ENCODE data around the gene EEF1G. TPM values are rescaled to one million over a fixed set of nuclear protein-coding genes. Genes with fewer than 3 reads are reported as not detected.
A peak's percentile ranks its signal among the peaks of the same experiment; 100 is the strongest.

EEF1G gene
- total and polyA plus RNA-seq, 9 of the 15 experiments (the other 6 are each of a cell fraction or from before 2014, with no cell fraction given): 985 to 2,349 (median 2,035) TPM

GRCh38 chr11:62603072-62603408 lies 29.3 kb upstream of the EEF1G start:
- Histone ChIP-seq H3K9ac (ENCODE audit: insufficient read depth in 1 of 2, low read depth in 2 of 2, low read length in 2 of 2) (peak overlapping the region in 1 of 2 experiments; percentile 97; a peak in 2 of 4 replicates), H3K9me3 (replicated peaks; ENCODE audit: control insufficient read depth, insufficient read depth, low read depth, low read length) (no peaks in the 10 kb centered on the region), H3K4me3 (no peak overlapping the region), H3K4me2 (ENCODE audit: insufficient read depth, low read length) (no peak overlapping the region), H2AFZ (ENCODE audit: low read depth, low read length) (no peak overlapping the region), H3K27ac (ENCODE audit: extremely low read depth, low read depth, low read length) (no peak overlapping the region), H3K4me1 (replicated peaks in 1 of 2; ENCODE audit: control insufficient read depth in 2 of 2, insufficient read depth in 2 of 2, low read length in 2 of 2) (peaks cover 14 to 43% of the 10 kb centered on the region in 2 experiments; a peak in 4 of 5 replicates), H3K79me2 (ENCODE audit: control insufficient read depth, insufficient read depth, low read length) (peaks cover 40% of the 10 kb centered on the region), H3K9me1 (ENCODE audit: control insufficient read depth, insufficient read depth, low read length) (no peaks in the 10 kb centered on the region), H3K36me3 (ENCODE audit: control insufficient read depth, insufficient read depth, low read length) (peaks cover 70% of the 10 kb centered on the region), H3K27me3 (ENCODE audit: control insufficient read depth in 2 of 2, insufficient read depth in 2 of 2, low read length in 2 of 2) (no peaks in the 10 kb centered on the region), H4K20me1 (replicated peaks; ENCODE audit: control insufficient read depth, insufficient read depth, low read length) (no peaks in the 10 kb centered on the region)
- ATAC-seq: no peak
- in situ Hi-C loops (cut with MboI): no loop called here
- POLR2A ChIA-PET: interaction anchor here (1.0 to 2.4 kb wide), 3 partner anchors 9 to 62 kb away, joined by 3 to 10 read pairs (median 5); partner anchors contain the start of genes C11orf98, CSKMT and TUT1
- FAIRE-seq: no peak
- intact Hi-C loops (cut with micrococcal nuclease): loop anchor here (5.0 kb wide), 1 partner anchor 69 kb away; the partner anchor contains the start of genes LBHD1 and UQCC3
- no peak for DNase-seq (ENCODE audit: extremely low read depth in 1 of 4, low spot score in 3 of 4)
- no TSS peak for BruUV-seq (replicated peaks)
- TF ChIP-seq TCF3 (CRISPR knock-in tag; IDR thresholded peaks at IDR 0.05): no peak
- TF ChIP-seq ZEB2 (IDR thresholded peaks at IDR 0.05): no peak
- WGBS (ENCODE audit: insufficient coverage, low coverage, missing lambda C conversion rate): 90% methylated on average over 8 of the region's 13 CpGs
- CTCF ChIA-PET (ENCODE audit: low intra/inter-chr PET ratio): no interaction called here

GRCh38 chr11:62602141-62603071 lies 28.7 kb upstream of the EEF1G start:
- in situ Hi-C loops (cut with MboI): no loop called here
- ChIA-PET POLR2A (interaction anchor here (0.6 to 2.7 kb wide), 18 partner anchors 8 to 1113 kb away, joined by 3 to 45 read pairs (median 6); partner anchors contain the start of genes B3GAT3, C11orf98, CSKMT and EEF1G), CTCF (ENCODE audit: low intra/inter-chr PET ratio) (no interaction called here)
- Histone ChIP-seq H3K4me2 (ENCODE audit: insufficient read depth, low read length) (peak overlapping the region; percentile 95), H3K9me1 (ENCODE audit: control insufficient read depth, insufficient read depth, low read length) (no peaks in the 10 kb centered on the region), H3K4me1 (replicated peaks in 1 of 2; ENCODE audit: control insufficient read depth in 2 of 2, insufficient read depth in 2 of 2, low read length in 2 of 2) (peaks cover 14 to 43% of the 10 kb centered on the region in 2 experiments; a peak in 4 of 5 replicates), H3K36me3 (ENCODE audit: control insufficient read depth, insufficient read depth, low read length) (peaks cover 70% of the 10 kb centered on the region), H2AFZ (ENCODE audit: low read depth, low read length) (peak overlapping the region; percentile 95), H3K9ac (ENCODE audit: insufficient read depth in 1 of 2, low read depth in 2 of 2, low read length in 2 of 2) (peak overlapping the region; percentile 80 to 97), H3K79me2 (ENCODE audit: control insufficient read depth, insufficient read depth, low read length) (peaks cover 44% of the 10 kb centered on the region), H3K4me3 (peak overlapping the region; percentile 95), H3K27me3 (ENCODE audit: control insufficient read depth in 2 of 2, insufficient read depth in 2 of 2, low read length in 2 of 2) (no peaks in the 10 kb centered on the region), H3K9me3 (replicated peaks; ENCODE audit: control insufficient read depth, insufficient read depth, low read depth, low read length) (no peaks in the 10 kb centered on the region), H4K20me1 (replicated peaks; ENCODE audit: control insufficient read depth, insufficient read depth, low read length) (no peaks in the 10 kb centered on the region), H3K27ac (ENCODE audit: extremely low read depth, low read depth, low read length) (peak overlapping the region; percentile 87)
- ATAC-seq (peak; percentile 31), DNase-seq (ENCODE audit: extremely low read depth in 1 of 4, low spot score in 3 of 4) (peak; percentile 83 to 86 (median 85)), FAIRE-seq (peak; percentile 23)
- no TSS peak for BruUV-seq (replicated peaks)
- WGBS (ENCODE audit: insufficient coverage, low coverage, missing lambda C conversion rate): 48% methylated on average over 48 of the region's 96 CpGs
- intact Hi-C loops (cut with micrococcal nuclease): loop anchor here (5.0 kb wide), 1 partner anchor 70 kb away; the partner anchor contains the start of genes LBHD1 and UQCC3
- no peak for TF ChIP-seq CREB5 (CRISPR knock-in tag; IDR thresholded peaks at IDR 0.05)
- TF ChIP-seq RCOR1 (IDR thresholded peaks at IDR 0.05; ENCODE audit: borderline replicate concordance in 1 of 2, low read depth in 2 of 2, low read length in 2 of 2): no peak
- 0 out of 2 replicates have a peak, but pooled peaks have one; percentile 25 for TF ChIP-seq ZNF212 (CRISPR knock-in tag; IDR thresholded peaks at IDR 0.05)
- peak; percentile 67 for TF ChIP-seq ZFX (CRISPR knock-in tag; IDR thresholded peaks at IDR 0.05)
- TF ChIP-seq OTX1 (CRISPR knock-in tag; IDR thresholded peaks at IDR 0.05): peak; percentile 83; the same call in 1 of the 2 replicates
- TF ChIP-seq ZNF584 (CRISPR knock-in tag; IDR thresholded peaks at IDR 0.05; ENCODE audit: low read depth): 0 out of 2 replicates have a peak, but pooled peaks have one; percentile 21
- TF ChIP-seq HDAC8 (tag; IDR thresholded peaks at IDR 0.05): no peak
- TF ChIP-seq ERF (CRISPR knock-in tag; IDR thresholded peaks at IDR 0.05): peak; percentile 53; the same call in 1 of the 2 replicates
- TF ChIP-seq ZNF764 (CRISPR knock-in tag; IDR thresholded peaks at IDR 0.05; ENCODE audit: low read depth): 0 out of 2 replicates have a peak, but pooled peaks have one; percentile 29
- no peak for TF ChIP-seq ETV5 (CRISPR knock-in tag; IDR thresholded peaks at IDR 0.05; ENCODE audit: low read depth)
- peak; percentile 56; the same call in 1 of the 2 replicates for TF ChIP-seq HNRNPL (IDR thresholded peaks at IDR 0.05; ENCODE audit: low read depth, low read length)

All from K562 (cell line).